GM19324 (cell line): ENCODE data around the gene TSTD1.
"Not testable (repeated sequence)": the region's sequence is repeated elsewhere in the genome, so short reads cannot be mapped to it uniquely, and the experiment has no call there.

Experiments used
- ATAC-seq: cut with Tn5 transposase; IDR thresholded peaks from one replicate; pipeline ENCODE4 v1.9.1; 2021; ENCODE audit warnings: mild to moderate bottlenecking, moderate library complexity; ENCODE audit not compliant: unreplicated experiment, low FRiP score

TSTD1 gene

GRCh38 chr1:161012420-161012819, 26.3 kb downstream of the TSTD1 start:
- no peak for ATAC-seq

DNA sequence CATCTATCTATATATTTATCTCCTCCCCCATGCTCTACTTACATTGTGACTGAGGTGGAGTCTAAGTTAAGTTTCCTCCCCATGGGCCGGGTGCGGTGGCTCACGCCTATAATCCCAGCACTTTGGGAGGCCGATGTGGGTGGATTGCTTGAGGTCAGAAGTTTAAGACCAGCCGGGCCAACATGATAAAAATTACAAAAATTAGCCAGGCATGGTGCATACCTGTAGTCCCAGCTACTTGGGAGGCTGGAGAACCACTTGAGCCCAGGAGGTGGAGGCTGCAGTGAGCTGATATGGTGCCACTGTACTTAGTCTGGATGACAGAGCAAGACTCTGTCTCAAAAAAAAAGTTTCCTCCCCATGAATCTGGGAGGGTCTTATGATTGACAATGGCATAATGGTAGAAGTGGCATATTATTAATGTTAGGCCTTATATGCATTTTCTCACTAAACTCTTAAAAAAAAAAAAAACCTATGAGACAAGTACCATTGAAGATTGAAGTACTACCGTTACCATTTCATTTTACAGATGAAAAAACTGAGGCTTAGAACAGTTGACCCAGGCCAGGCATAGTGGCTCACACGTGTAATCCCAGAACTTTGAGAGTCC, 29.1 kb downstream of the TSTD1 start:
- no peak for ATAC-seq

- ATAC-seq, result no peak
Measured at GRCh38 chr1:161008869-161009510, 29.8 kb downstream of the TSTD1 start.

DNA sequence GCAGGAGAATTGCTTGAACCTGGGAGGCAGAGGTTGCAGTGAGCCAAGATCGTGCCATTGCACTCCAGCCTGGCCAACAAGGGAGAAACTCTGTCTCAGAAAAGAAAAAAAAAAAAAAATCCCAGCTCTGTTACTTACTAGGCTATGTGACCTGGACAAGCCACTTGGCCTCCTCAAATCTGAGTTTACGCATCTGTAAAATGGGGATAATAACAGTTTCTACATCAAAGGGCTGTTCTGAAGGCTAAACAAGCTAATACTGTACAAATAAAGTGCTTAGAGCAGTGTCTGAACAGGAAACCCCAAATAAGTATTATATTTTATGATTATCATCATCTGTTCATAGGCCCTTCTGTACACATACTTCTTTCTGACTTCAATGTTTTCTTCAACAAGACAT, 31.4 kb downstream of the TSTD1 start:
- no peak for ATAC-seq

- no peak for ATAC-seq
Measured at GRCh38 chr1:161006563-161006962, 32.2 kb downstream of the TSTD1 start.

- no peak for ATAC-seq
Measured at GRCh38 chr1:161001525-161001924, 37.2 kb downstream of the TSTD1 start.

DNA sequence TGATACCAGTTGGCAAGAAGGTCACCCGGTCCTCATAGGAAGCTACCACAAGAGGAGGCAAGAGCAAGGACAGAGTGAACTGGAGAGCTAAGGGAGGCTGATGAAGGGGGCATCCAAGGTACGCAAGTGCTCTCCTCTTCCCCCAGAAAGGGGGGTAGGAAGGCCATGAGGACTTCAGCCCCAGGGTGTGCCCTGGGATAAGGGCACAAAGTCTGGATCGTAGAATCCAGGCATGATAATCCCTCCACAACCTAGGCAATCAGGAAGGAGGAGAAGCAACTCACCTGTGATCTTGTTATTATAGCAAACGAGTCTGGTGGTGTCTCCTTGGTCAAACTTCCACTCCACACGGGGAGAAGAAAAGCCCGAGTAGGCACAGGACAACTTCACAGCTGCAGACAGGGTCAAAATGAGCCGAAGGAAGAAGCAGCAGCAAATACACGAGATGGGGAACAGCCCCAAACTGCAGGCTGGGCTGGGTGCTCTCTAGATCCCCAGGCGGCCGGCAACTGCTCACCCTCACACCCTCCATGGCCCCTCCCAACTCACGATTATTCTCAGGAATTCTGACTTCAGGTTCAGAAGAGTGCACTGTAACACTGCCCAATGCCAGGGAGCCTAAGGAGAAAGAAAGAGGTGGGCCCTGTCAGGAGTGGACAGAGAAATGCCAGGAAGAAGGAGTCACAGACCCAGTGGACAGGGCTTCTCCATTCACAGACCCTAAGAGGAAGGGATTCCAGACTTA, 37.9 kb downstream of the TSTD1 start:
- no peak for ATAC-seq

- no peak for ATAC-seq
Measured at GRCh38 chr1:160999376-160999775, 39.4 kb downstream of the TSTD1 start.

GRCh38 chr1:160997323-160998038, 41.3 kb downstream of the TSTD1 start:
- no peak for ATAC-seq

DNA sequence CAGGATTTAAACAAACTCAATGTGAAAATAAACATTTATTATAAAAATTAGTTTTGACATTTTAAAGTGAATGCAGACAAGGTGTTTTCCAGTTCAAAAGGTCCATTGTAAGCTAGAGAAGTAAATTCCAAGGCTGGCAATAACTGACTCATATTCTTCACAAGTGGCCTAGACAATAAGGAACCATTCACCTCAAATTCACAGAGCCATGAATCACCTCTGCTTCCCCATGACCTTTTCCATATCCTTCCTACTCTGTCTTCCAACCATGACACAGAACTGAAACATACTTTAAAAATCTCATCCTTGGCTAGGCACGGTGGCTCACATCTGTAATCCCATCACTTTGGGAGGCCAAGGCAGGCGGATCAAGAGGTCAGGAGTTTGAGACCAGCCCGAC, 42.6 kb downstream of the TSTD1 start:
- ATAC-seq, result no peak

DNA sequence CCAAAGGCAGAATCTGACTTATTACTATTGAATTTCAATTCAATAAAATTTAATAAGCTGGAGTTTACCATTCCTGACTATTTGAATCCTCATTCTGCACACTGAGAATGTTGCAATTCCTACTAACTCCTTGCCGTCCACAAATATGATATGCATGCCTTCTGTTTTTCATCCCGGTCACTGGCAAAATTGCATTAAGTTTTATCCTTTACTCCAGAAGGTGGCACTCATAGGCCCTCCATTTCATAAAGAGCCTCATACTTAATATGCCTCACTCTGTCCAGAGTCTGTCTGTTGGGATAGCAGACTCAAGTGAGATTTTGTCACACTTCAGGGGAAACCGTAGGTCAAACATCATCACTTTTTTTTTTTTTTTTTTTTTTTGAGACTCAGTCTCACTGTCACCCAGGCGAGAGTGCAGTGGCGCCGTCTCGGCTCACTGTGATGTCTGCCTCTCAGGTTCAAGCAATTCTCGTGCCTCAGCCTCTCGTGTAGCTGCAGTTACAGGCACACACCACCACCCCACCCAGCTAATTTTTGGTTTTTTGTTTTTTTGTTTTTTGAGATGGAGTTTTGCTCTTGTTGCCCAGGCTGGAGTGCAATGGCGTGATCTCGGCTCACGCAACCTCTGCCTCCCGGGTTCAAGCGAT, 45.1 kb downstream of the TSTD1 start:
- ATAC-seq, result no peak

GRCh38 chr1:160992036-160992435, 46.7 kb downstream of the TSTD1 start:
- ATAC-seq, result not testable (repeated sequence)
